ENCODE measurements around the gene COL26A1. TPM values are rescaled to one million over a fixed set of nuclear protein-coding genes. Genes with fewer than 3 reads are reported as not detected.
"Not testable (repeated sequence)": the region's sequence is repeated elsewhere in the genome, so short reads cannot be mapped to it uniquely, and the experiment has no call there.

COL26A1 gene
- polyA plus RNA-seq, 3 donors = 28.5 to 35.3 (median 34.3) TPM

GRCh38 chr7:101398396-101399289 lies 36.0 kb downstream of the COL26A1 start:
- no peak for DNase-seq

GRCh38 chr7:101399759-101400158 lies 37.1 kb downstream of the COL26A1 start:
- no peak for DNase-seq

GRCh38 chr7:101400751-101401150 lies 38.1 kb downstream of the COL26A1 start:
- DNase-seq = no peak

GRCh38 chr7:101401390-101402080 lies 38.9 kb downstream of the COL26A1 start:
- no peak for DNase-seq

GRCh38 chr7:101402081-101402779 lies 39.6 kb downstream of the COL26A1 start:
- peak; percentile 88 for DNase-seq

GRCh38 chr7:101402835-101403234 lies 40.2 kb downstream of the COL26A1 start:
- no peak for DNase-seq

- DNase-seq = no peak
Observed at GRCh38 chr7:101405474-101406067, 42.9 kb downstream of the COL26A1 start.

- peak; percentile 81 for DNase-seq
Observed at GRCh38 chr7:101410743-101411507, 48.2 kb downstream of the COL26A1 start.

GRCh38 chr7:101411508-101411874 lies 48.8 kb downstream of the COL26A1 start:
- DNase-seq = no peak

GRCh38 chr7:101412976-101413375 lies 50.3 kb downstream of the COL26A1 start:
- no peak for DNase-seq

- no peak for DNase-seq
Observed at GRCh38 chr7:101418694-101419093, 56.0 kb downstream of the COL26A1 start.

GRCh38 chr7:101419831-101420230 lies 57.2 kb downstream of the COL26A1 start:
- no peak for DNase-seq

- no peak for DNase-seq
Observed at GRCh38 chr7:101420436-101420835, 57.8 kb downstream of the COL26A1 start.

- DNase-seq = peak; percentile 45
Observed at GRCh38 chr7:101422356-101423195, 59.9 kb downstream of the COL26A1 start.

GRCh38 chr7:101426303-101427011 lies 63.8 kb downstream of the COL26A1 start:
- no peak for DNase-seq

GRCh38 chr7:101428093-101428866 lies 65.6 kb downstream of the COL26A1 start:
- no peak for DNase-seq

- DNase-seq = no peak
Observed at GRCh38 chr7:101432316-101432715, 69.6 kb downstream of the COL26A1 start.

GRCh38 chr7:101433688-101434087 lies 71.0 kb downstream of the COL26A1 start:
- no peak for DNase-seq

- not testable (repeated sequence) for DNase-seq
Observed at GRCh38 chr7:101434155-101434554, 71.5 kb downstream of the COL26A1 start.

Data from renal pelvis (tissue), 4 donors.